HCT116 (cell line): ENCODE data around the gene DIP2A.

Source experiments
- CTCF ChIP-seq, 3 experiments: fragments of 200-600 bp in 1 of 3; sonication (generic) in 1 of 3; IDR thresholded peaks in 2 of 3; conservative IDR thresholded peaks in 1 of 3; 2 replicates each; pipeline ENCODE4 v1.5.1; 2012 to 2017; ENCODE audit warnings: low read depth in 2 of 3, low read length in 2 of 3, antibody characterized with exemption in 1 of 3, borderline replicate concordance in 1 of 3, control low read depth in 1 of 3, mild to moderate bottlenecking in 1 of 3, mixed read lengths in 1 of 3, mixed run types in 1 of 3, moderate library complexity in 1 of 3; ENCODE audit not compliant: insufficient read depth in 1 of 3
- FOSL1 ChIP-seq: IDR thresholded peaks from 2 replicates; pipeline ENCODE4 v1.6.1; 2012; ENCODE audit warnings: low read depth
- POLR2A ChIP-seq: IDR thresholded peaks from 2 replicates; pipeline ENCODE4 v1.7.0; 2011; ENCODE audit warnings: borderline replicate concordance; ENCODE audit not compliant: insufficient read depth, insufficient read length; ENCODE audit errors: extremely low read depth
- RAD21 ChIP-seq: IDR thresholded peaks from 2 replicates; pipeline ENCODE4 v1.6.1; 2012; ENCODE audit warnings: low read depth, mild to moderate bottlenecking
- ZNF274 ChIP-seq: fragments of 200-500 bp; sonication (Bioruptor generic); IDR thresholded peaks from 2 replicates; pipeline ENCODE4 v1.6.1; 2014; ENCODE audit warnings: mild to moderate bottlenecking, low read depth, low read length, inconsistent platforms
- TF ChIP-seq, protein P1 (sequence below): IDR thresholded peaks from 2 replicates; pipeline ENCODE4 v1.6.1; 2012; ENCODE audit warnings: low read depth

GRCh38 chr21:46568562-46568961 lies 109.9 kb downstream of the DIP2A start:
- TF ChIP-seq ZNF274, result no peak
- TF ChIP-seq CTCF (IDR thresholded peaks at IDR 0.05 in 2 of 3, conservative IDR thresholded peaks at IDR 0.05 in 1 of 3; ENCODE audit: borderline replicate concordance in 1 of 3, insufficient read depth in 1 of 3, low read depth in 2 of 3, low read length in 2 of 3), result no peak
- TF ChIP-seq, protein P1, sequence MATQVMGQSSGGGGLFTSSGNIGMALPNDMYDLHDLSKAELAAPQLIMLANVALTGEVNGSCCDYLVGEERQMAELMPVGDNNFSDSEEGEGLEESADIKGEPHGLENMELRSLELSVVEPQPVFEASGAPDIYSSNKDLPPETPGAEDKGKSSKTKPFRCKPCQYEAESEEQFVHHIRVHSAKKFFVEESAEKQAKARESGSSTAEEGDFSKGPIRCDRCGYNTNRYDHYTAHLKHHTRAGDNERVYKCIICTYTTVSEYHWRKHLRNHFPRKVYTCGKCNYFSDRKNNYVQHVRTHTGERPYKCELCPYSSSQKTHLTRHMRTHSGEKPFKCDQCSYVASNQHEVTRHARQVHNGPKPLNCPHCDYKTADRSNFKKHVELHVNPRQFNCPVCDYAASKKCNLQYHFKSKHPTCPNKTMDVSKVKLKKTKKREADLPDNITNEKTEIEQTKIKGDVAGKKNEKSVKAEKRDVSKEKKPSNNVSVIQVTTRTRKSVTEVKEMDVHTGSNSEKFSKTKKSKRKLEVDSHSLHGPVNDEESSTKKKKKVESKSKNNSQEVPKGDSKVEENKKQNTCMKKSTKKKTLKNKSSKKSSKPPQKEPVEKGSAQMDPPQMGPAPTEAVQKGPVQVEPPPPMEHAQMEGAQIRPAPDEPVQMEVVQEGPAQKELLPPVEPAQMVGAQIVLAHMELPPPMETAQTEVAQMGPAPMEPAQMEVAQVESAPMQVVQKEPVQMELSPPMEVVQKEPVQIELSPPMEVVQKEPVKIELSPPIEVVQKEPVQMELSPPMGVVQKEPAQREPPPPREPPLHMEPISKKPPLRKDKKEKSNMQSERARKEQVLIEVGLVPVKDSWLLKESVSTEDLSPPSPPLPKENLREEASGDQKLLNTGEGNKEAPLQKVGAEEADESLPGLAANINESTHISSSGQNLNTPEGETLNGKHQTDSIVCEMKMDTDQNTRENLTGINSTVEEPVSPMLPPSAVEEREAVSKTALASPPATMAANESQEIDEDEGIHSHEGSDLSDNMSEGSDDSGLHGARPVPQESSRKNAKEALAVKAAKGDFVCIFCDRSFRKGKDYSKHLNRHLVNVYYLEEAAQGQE, result no peak
- TF ChIP-seq RAD21, result no peak
- no peak for TF ChIP-seq FOSL1
- TF ChIP-seq POLR2A, result no peak
